Gastroesophageal sphincter (tissue), 3 donors: ENCODE measurements around the gene TCP11.

Source experiments
- POLR2A ChIP-seq, 2 donors: fragments of 450-650 bp; IDR thresholded peaks; one replicate each; pipeline ENCODE4 v1.6.1; 2017; ENCODE audit warnings: antibody characterized with exemption in 2 of 2, mild to moderate bottlenecking in 2 of 2, moderate library complexity in 1 of 2
- TF ChIP-seq, protein P1 (sequence below), 4 experiments: fragments of 200-600 bp in 2 of 4; fragments of 450-650 bp in 2 of 4; sonication (generic) in 1 of 4; IDR thresholded peaks; one replicate each; pipeline ENCODE4 v1.5.1; 2017 to 2019; ENCODE audit warnings: antibody characterized with exemption in 4 of 4, mild to moderate bottlenecking in 2 of 4, moderate library complexity in 2 of 4

GRCh38 chr6:35166520-35166919, 25.4 kb upstream of the TCP11 start:
- TF ChIP-seq POLR2A (IDR thresholded peaks at IDR 0.05): no peak
- TF ChIP-seq, protein P1, sequence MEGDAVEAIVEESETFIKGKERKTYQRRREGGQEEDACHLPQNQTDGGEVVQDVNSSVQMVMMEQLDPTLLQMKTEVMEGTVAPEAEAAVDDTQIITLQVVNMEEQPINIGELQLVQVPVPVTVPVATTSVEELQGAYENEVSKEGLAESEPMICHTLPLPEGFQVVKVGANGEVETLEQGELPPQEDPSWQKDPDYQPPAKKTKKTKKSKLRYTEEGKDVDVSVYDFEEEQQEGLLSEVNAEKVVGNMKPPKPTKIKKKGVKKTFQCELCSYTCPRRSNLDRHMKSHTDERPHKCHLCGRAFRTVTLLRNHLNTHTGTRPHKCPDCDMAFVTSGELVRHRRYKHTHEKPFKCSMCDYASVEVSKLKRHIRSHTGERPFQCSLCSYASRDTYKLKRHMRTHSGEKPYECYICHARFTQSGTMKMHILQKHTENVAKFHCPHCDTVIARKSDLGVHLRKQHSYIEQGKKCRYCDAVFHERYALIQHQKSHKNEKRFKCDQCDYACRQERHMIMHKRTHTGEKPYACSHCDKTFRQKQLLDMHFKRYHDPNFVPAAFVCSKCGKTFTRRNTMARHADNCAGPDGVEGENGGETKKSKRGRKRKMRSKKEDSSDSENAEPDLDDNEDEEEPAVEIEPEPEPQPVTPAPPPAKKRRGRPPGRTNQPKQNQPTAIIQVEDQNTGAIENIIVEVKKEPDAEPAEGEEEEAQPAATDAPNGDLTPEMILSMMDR (IDR thresholded peaks at IDR 0.05): no peak
